Gastroesophageal sphincter (tissue), 3 donors: ENCODE results near the gene SH3GLB2.

Experiments used
- CTCF ChIP-seq, 4 experiments: fragments of 200-600 bp in 2 of 4; fragments of 450-650 bp in 2 of 4; sonication (generic) in 1 of 4; IDR thresholded peaks; one replicate each; pipeline ENCODE4 v1.5.1; 2017 to 2019; ENCODE audit warnings: antibody characterized with exemption in 4 of 4, mild to moderate bottlenecking in 2 of 4, moderate library complexity in 2 of 4
- EP300 ChIP-seq: sonication (generic); formaldehyde crosslinking; IDR thresholded peaks from one replicate; pipeline ENCODE4 v1.6.1; 2017; ENCODE audit warnings: antibody characterized with exemption, mild to moderate bottlenecking
- POLR2A ChIP-seq, 2 donors: fragments of 450-650 bp; IDR thresholded peaks; one replicate each; pipeline ENCODE4 v1.6.1; 2017; ENCODE audit warnings: antibody characterized with exemption in 2 of 2, mild to moderate bottlenecking in 2 of 2, moderate library complexity in 1 of 2
- POLR2AphosphoS5 ChIP-seq: sonication (generic); formaldehyde crosslinking; IDR thresholded peaks from one replicate; pipeline ENCODE4 v1.6.1; 2017; ENCODE audit warnings: antibody characterized with exemption

DNA sequence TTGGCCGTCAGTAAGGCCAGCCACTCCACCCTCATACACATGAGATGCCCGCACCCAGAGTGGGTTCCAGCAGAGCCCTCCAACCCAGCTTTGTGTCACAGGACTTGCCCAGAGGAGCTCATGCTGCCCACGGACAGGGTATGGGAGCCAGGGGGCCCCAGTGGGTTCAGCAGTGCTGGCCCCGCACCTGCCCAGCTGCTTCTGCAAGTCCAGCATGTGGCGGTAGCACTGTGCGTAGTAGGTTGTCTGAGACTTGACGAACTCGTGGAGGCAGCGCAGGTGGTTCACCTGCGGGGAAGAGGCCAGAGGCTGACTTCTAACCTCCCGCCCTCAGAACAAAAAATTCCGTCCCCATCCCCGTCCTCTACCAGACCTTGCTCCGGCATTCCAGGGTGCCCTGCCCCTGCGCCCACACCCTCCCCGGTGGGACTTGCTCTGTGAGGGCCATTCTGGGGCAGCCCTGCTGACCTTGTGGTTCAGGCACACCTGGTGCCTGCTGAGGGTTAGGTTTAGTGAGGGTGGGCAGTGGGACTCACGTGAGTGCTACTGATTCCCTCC, 18.5 kb downstream of the SH3GLB2 start:
- TF ChIP-seq CTCF (IDR thresholded peaks at IDR 0.05) = no peak
- no peak for TF ChIP-seq POLR2A (IDR thresholded peaks at IDR 0.05)
- TF ChIP-seq POLR2AphosphoS5 = no peak
- TF ChIP-seq EP300 = no peak
